ENCODE results near the gene SLC45A1.

Gene SLC45A1

DNA sequence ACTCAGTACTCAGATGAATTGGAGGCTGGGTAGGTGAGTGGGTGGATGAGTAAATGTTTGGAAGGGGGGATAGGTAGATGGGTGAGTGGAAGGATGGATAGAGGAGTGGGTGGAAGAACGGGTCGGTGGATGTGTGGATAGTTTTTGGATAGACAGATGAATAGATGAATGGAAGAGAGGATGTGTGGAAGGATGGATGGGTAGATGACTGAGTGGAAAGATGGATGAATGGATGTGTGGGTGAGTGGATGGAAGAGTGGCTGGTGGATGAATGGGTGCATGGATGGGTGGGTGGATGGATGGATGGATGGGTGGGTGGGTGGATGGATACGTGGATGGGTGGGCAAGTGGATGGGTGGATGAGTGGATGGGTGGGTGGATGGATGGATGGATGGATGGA lies 3.7 kb downstream of the SLC45A1 start:
- TF ChIP-seq, protein P1, sequence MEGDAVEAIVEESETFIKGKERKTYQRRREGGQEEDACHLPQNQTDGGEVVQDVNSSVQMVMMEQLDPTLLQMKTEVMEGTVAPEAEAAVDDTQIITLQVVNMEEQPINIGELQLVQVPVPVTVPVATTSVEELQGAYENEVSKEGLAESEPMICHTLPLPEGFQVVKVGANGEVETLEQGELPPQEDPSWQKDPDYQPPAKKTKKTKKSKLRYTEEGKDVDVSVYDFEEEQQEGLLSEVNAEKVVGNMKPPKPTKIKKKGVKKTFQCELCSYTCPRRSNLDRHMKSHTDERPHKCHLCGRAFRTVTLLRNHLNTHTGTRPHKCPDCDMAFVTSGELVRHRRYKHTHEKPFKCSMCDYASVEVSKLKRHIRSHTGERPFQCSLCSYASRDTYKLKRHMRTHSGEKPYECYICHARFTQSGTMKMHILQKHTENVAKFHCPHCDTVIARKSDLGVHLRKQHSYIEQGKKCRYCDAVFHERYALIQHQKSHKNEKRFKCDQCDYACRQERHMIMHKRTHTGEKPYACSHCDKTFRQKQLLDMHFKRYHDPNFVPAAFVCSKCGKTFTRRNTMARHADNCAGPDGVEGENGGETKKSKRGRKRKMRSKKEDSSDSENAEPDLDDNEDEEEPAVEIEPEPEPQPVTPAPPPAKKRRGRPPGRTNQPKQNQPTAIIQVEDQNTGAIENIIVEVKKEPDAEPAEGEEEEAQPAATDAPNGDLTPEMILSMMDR (IDR thresholded peaks at IDR 0.05) = no peak
- Mint-ChIP-seq H3K27me3 (ENCODE audit: low read depth, poor library complexity) (peaks cover 59% of the 10 kb centered on the region), H3K4me3 (no peak overlapping the region), H3K27ac (no peak overlapping the region), H3K9me3 (peaks cover 3% of the 10 kb centered on the region), H3K36me3 (ENCODE audit: low read depth) (no peaks in the 10 kb centered on the region), H3K4me1 (peaks cover 9% of the 10 kb centered on the region)
- DNase-seq = no peak

DNA sequence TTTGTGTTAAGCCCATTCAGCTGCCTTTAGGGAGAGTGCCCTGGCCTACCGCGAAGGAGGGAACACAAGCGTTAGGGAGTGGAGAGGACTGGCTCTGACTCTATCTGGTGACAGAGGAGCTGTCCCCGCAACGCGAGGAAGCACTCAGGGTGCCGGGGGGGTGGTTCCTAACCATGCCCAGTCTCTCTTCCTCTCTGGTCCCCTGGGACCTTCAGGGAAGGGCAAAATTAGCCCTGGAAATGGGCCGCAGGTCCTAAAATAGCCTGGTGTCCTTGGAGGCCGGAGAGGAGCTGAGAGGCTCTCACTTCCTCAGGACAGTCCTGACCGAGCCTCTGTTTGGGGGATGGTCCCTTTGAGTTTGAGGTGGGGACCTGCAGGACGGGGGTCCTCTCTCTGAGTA lies 5.8 kb downstream of the SLC45A1 start:
- Mint-ChIP-seq H3K36me3 (ENCODE audit: low read depth) (no peaks in the 10 kb centered on the region), H3K4me1 (peaks cover 4% of the 10 kb centered on the region), H3K27ac (no peak overlapping the region), H3K4me3 (no peak overlapping the region), H3K27me3 (ENCODE audit: low read depth, poor library complexity) (peaks cover 42% of the 10 kb centered on the region), H3K9me3 (peaks cover under 1% of the 10 kb centered on the region)
- TF ChIP-seq, protein P1 (IDR thresholded peaks at IDR 0.05) = no peak
- DNase-seq = no peak

DNA sequence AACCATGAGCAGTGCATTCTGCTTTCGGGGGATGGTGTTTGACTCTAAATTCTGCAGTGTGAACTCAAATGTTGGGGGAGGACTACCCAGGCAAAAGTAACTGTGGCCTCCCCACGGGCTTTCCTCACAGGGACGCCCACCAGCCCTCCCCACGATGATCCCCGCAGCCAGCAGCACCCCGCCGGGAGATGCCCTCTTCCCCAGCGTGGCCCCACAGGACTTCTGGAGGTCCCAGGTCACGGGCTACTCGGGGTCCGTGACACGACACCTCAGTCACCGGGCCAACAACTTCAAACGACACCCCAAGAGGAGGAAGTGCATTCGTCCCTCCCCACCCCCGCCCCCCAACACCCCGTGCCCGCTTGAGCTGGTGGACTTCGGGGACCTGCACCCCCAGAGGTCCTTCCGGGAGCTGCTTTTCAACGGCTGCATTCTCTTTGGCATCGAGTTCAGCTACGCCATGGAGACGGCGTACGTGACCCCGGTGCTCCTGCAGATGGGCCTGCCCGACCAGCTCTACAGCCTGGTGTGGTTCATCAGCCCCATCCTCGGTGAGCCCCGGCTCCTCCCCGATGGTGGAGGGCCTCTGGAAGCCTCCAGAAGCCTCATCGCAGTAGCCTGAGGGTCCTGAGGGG lies 6.4 kb downstream of the SLC45A1 start:
- H3K9me3 Mint-ChIP-seq = no peaks in the 10 kb centered on the region
- peaks cover 9% of the 10 kb centered on the region for H3K4me1 Mint-ChIP-seq
- no peak overlapping the region for H3K4me3 Mint-ChIP-seq
- H3K36me3 Mint-ChIP-seq (ENCODE audit: low read depth) = no peaks in the 10 kb centered on the region
- H3K27ac Mint-ChIP-seq = no peak overlapping the region
- DNase-seq = no peak
- peaks cover 36% of the 10 kb centered on the region for H3K27me3 Mint-ChIP-seq (ENCODE audit: low read depth, poor library complexity)
- TF ChIP-seq, protein P1 (IDR thresholded peaks at IDR 0.05) = no peak

DNA sequence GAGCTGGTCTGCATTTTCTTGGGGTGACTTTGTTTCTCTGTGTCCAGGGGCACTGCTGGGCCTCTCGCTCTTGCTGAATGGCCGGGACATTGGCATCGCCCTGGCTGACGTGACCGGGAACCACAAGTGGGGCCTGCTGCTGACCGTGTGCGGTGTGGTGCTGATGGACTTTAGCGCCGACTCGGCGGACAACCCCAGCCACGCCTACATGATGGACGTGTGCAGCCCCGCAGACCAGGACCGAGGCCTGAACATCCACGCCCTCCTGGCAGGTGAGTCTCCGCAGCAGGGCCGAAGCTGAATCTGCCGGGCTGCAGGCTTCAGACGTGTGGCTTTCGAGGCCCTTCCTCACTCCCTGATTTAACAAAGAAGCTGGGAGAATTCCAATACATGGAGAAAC lies 7.9 kb downstream of the SLC45A1 start:
- no peak overlapping the region for H3K4me3 Mint-ChIP-seq
- TF ChIP-seq, protein P1 (IDR thresholded peaks at IDR 0.05) = no peak

DNA sequence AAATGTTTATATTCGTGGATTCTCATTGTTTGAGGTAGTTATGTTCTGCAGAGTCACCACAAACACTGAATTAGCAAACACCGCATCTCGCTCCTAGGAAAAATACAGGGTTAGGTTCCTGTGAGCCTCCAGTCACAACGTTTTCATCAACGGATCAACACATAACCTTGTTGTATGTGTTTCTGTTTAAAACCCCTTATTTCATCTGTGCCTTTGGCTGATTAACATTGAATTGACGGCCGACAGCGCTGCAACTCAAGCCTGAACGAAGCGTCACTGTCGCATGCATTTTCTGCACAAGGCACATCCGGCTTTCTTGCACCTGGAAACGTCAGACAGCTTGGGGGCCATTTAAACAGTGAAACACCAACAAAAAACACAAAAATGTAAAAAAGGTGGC lies 8.4 kb downstream of the SLC45A1 start:
- TF ChIP-seq, protein P1 (IDR thresholded peaks at IDR 0.05) = no peak
- Mint-ChIP-seq H3K36me3 (ENCODE audit: low read depth) (no peaks in the 10 kb centered on the region), H3K27me3 (ENCODE audit: low read depth, poor library complexity) (peaks cover 19% of the 10 kb centered on the region), H3K4me1 (peaks cover 13% of the 10 kb centered on the region), H3K9me3 (no peaks in the 10 kb centered on the region), H3K4me3 (no peak overlapping the region), H3K27ac (no peak overlapping the region)
- no peak for DNase-seq

More for the DNA sequence above, 7.9 kb downstream of the SLC45A1 start:
- Mint-ChIP-seq H3K27me3 (ENCODE audit: low read depth, poor library complexity) (peaks cover 24% of the 10 kb centered on the region), H3K4me1 (peaks cover 13% of the 10 kb centered on the region), H3K27ac (no peak overlapping the region), H3K9me3 (no peaks in the 10 kb centered on the region), H3K36me3 (ENCODE audit: low read depth) (no peaks in the 10 kb centered on the region)
- no peak for DNase-seq

DNA sequence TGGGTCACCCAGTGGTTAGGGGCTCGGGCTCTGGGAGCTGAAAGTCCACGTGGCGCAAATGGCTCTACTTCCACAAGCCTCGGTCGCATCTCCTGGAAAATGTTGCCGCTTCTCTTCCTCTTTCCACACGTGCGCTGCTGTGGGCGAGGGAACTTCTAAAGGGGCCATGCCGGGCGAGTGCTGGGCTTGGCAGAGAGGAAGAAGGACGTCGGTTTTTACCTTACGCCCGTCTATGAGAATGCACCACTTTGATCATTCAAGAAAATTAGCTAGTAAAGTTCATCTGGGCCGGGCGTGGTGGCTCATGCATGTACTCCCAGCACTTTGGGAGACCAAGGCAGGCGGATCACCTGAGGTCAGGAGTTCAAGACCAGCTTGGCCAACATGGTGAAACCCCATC lies 10.4 kb downstream of the SLC45A1 start:
- Mint-ChIP-seq H3K4me3 (no peak overlapping the region), H3K36me3 (ENCODE audit: low read depth) (no peaks in the 10 kb centered on the region), H3K9me3 (no peaks in the 10 kb centered on the region), H3K4me1 (peaks cover 13% of the 10 kb centered on the region), H3K27ac (no peak overlapping the region), H3K27me3 (ENCODE audit: low read depth, poor library complexity) (peaks cover 7% of the 10 kb centered on the region)
- no peak for DNase-seq
- TF ChIP-seq, protein P1 (IDR thresholded peaks at IDR 0.05) = no peak

Measured in nephron progenitor cell (in vitro differentiated cells).